ENCODE results near the gene SPRY4. TPM values are rescaled to one million over a fixed set of nuclear protein-coding genes. Genes with fewer than 3 reads are reported as not detected.

The SPRY4 gene
- total RNA-seq, 2 donors from 2014 or later, result 70.2 to 164 TPM

GRCh38 chr5:142295960-142296860, 28.6 kb downstream of the SPRY4 start:
- TF ChIP-seq CTCF (conservative IDR thresholded peaks at IDR 0.05), result no peak
- H3K27ac ChIP-seq (ENCODE audit: low read depth, low read length), result peak overlapping the region; percentile 42
- 68 to 77% methylated on average over 5 to 8 of the region's 8 CpGs for WGBS, 2 experiments (ENCODE audit: insufficient coverage in 1 of 2, insufficient read length in 1 of 2)
- peak; percentile 54 for DNase-seq
- H3K27me3 ChIP-seq (ENCODE audit: control insufficient read depth, insufficient read depth, low read length, poor library complexity, severe bottlenecking), result no peaks in the 10 kb centered on the region
- Mint-ChIP-seq H3K27me3 (ENCODE audit: insufficient read depth) (no peaks in the 10 kb centered on the region), H3K4me3 (no peak overlapping the region), H3K9me3 (no peaks in the 10 kb centered on the region), H3K4me1 (peaks cover 53% of the 10 kb centered on the region), H3K36me3 (ENCODE audit: low read depth) (peaks cover 27% of the 10 kb centered on the region), H3K27ac (peak overlapping the region; percentile 74)
- no peak overlapping the region for H3K9ac ChIP-seq (ENCODE audit: extremely low read depth, low read length, poor library complexity, severe bottlenecking)
- peaks cover 25% of the 10 kb centered on the region for H3K4me1 ChIP-seq (ENCODE audit: control insufficient read depth, insufficient read depth, low read length)
- peaks cover 7% of the 10 kb centered on the region for H3K9me3 ChIP-seq (ENCODE audit: control insufficient read depth, low read length)
- H3K4me3 ChIP-seq (ENCODE audit: low read length), result no peak overlapping the region
- peaks cover 8% of the 10 kb centered on the region for H3K36me3 ChIP-seq (ENCODE audit: control insufficient read depth, insufficient read depth, low read length)

DNA sequence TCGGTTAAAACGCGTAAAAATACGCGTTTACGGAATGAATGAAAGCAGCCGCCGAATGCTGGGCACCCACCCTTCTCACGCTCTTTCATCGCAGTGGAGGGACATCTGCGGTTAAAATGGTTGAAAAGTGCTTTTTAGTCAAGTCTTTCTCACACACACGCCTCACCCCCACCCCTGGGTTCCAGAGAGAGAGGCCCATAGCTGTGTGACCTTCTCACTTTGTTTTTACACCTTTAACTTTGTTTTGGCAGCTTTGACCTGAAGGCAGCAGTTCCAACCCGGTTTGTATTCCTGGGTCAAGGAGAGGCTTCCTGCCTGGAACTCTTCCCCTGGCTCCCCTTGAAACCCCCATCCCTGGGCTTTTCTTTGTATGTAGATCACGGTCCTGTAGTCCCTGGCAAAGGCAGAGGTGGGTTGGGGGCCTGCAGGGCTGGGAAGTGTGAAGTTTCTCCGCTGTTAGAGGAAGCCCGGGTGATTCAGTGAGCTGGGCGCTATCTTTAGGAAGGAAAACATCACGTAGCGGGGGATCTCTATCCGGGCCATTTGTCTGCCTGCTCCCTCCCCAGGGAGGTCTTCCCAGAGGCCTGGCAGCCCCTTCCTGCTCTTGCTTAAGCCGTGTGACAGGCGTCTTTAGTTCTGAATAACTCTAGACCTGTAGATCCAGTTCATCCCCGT, 29.6 kb downstream of the SPRY4 start:
- H3K27me3 ChIP-seq (ENCODE audit: control insufficient read depth, insufficient read depth, low read length, poor library complexity, severe bottlenecking), result no peaks in the 10 kb centered on the region
- no peak for TF ChIP-seq CTCF (conservative IDR thresholded peaks at IDR 0.05)
- peak overlapping the region; percentile 8 for H3K9ac ChIP-seq (ENCODE audit: extremely low read depth, low read length, poor library complexity, severe bottlenecking)
- peaks cover 25% of the 10 kb centered on the region for H3K4me1 ChIP-seq (ENCODE audit: control insufficient read depth, insufficient read depth, low read length)
- peak overlapping the region; percentile 30 for H3K4me3 Mint-ChIP-seq
- no peaks in the 10 kb centered on the region for H3K27me3 Mint-ChIP-seq (ENCODE audit: insufficient read depth)
- H3K27ac Mint-ChIP-seq, result peak overlapping the region; percentile 74
- H3K36me3 Mint-ChIP-seq (ENCODE audit: low read depth), result peaks cover 23% of the 10 kb centered on the region
- no peaks in the 10 kb centered on the region for H3K9me3 Mint-ChIP-seq
- peak; percentile 95 for DNase-seq
- WGBS, 2 experiments (ENCODE audit: insufficient coverage in 1 of 2, insufficient read length in 1 of 2), result 33 to 47% methylated on average over 19 to 23 of the region's 23 CpGs
- peaks cover 58% of the 10 kb centered on the region for H3K4me1 Mint-ChIP-seq
- H3K4me3 ChIP-seq (ENCODE audit: low read length), result no peak overlapping the region
- peak overlapping the region; percentile 12 for H3K27ac ChIP-seq (ENCODE audit: low read depth, low read length)
- H3K36me3 ChIP-seq (ENCODE audit: control insufficient read depth, insufficient read depth, low read length), result peaks cover 8% of the 10 kb centered on the region
- peaks cover 7% of the 10 kb centered on the region for H3K9me3 ChIP-seq (ENCODE audit: control insufficient read depth, low read length)

DNA sequence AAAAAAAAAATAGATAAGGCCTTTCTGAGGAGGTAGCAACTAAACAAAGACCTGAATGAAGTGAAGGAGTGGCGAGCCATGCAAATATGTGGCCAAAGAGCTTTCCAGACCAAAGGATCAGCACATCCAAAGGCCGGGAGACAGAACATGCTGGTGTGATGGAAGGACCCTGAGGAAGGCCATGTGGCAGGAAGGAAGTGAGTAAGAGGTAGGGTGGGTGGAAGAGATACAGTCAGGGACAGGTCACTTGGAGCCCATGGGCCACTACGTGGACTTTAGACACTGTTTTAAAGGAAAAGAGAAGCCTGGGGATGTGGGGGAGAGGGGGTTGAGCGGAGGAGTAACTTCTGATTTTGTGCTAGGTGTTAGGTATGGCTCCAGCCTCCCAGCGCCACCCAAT, 31.3 kb downstream of the SPRY4 start:
- Mint-ChIP-seq H3K36me3 (ENCODE audit: low read depth) (peaks cover 27% of the 10 kb centered on the region), H3K27ac (peak overlapping the region; percentile 79), H3K9me3 (no peaks in the 10 kb centered on the region), H3K4me1 (peaks cover 69% of the 10 kb centered on the region), H3K4me3 (no peak overlapping the region), H3K27me3 (ENCODE audit: insufficient read depth) (no peaks in the 10 kb centered on the region)
- H3K9me3 ChIP-seq (ENCODE audit: control insufficient read depth, low read length), result peaks cover 7% of the 10 kb centered on the region
- H3K4me3 ChIP-seq (ENCODE audit: low read length), result no peak overlapping the region
- H3K36me3 ChIP-seq (ENCODE audit: control insufficient read depth, insufficient read depth, low read length), result peaks cover 8% of the 10 kb centered on the region
- H3K4me1 ChIP-seq (ENCODE audit: control insufficient read depth, insufficient read depth, low read length), result peaks cover 33% of the 10 kb centered on the region
- H3K9ac ChIP-seq (ENCODE audit: extremely low read depth, low read length, poor library complexity, severe bottlenecking), result no peak overlapping the region
- no peak for TF ChIP-seq CTCF (conservative IDR thresholded peaks at IDR 0.05)
- 84 to 87% methylated on average over 5 of the region's 5 CpGs for WGBS, 2 experiments (ENCODE audit: insufficient coverage in 1 of 2, insufficient read length in 1 of 2)
- H3K27me3 ChIP-seq (ENCODE audit: control insufficient read depth, insufficient read depth, low read length, poor library complexity, severe bottlenecking), result no peaks in the 10 kb centered on the region
- H3K27ac ChIP-seq (ENCODE audit: low read depth, low read length), result no peak overlapping the region
- peak; percentile 34 for DNase-seq
